K562 (cell line): ENCODE results near the gene CNPY3. TPM values are rescaled to one million over a fixed set of nuclear protein-coding genes. Genes with fewer than 3 reads are reported as not detected.
A peak's percentile ranks its signal among the peaks of the same experiment; 100 is the strongest.

Experiments used
- AFF1 ChIP-seq, 2 experiments: fragments of 450-650 bp; IDR thresholded peaks; 2 replicates each; pipeline ENCODE4 v1.6.1; 2018; ENCODE audit warnings: mild to moderate bottlenecking in 2 of 2, low read depth in 1 of 2; ENCODE audit not compliant: partially characterized antibody in 2 of 2
- BCLAF1 ChIP-seq, 2 experiments: fragments of 450-650 bp in 1 of 2; IDR thresholded peaks; 2 replicates each; pipeline ENCODE4 v1.6.1; 2011 to 2017; ENCODE audit warnings: low read depth in 2 of 2, antibody characterized with exemption in 1 of 2, borderline replicate concordance in 1 of 2, low read length in 1 of 2, mild to moderate bottlenecking in 1 of 2, mixed read lengths in 1 of 2; ENCODE audit not compliant: control insufficient read depth in 1 of 2
- BCOR ChIP-seq: fragments of 450-650 bp; IDR thresholded peaks from 2 replicates; pipeline ENCODE4 v1.6.1; 2016
- CEBPG ChIP-seq, 3 experiments: fragments of 200-800 bp in 1 of 3; sonication (Bioruptor generic) in 1 of 3; sonication (generic) in 1 of 3; formaldehyde crosslinking in 1 of 3; IDR thresholded peaks in 2 of 3; conservative IDR thresholded peaks in 1 of 3; 2 replicates each; pipeline versions ENCODE4 v1.6.1 to v1.8.0; 2016 to 2022; ENCODE audit warnings: missing compliant biosample characterization in 2 of 3, missing genetic modification characterization in 2 of 3, mild to moderate bottlenecking in 1 of 3, missing genetic modification reagents in 1 of 3
- FOS ChIP-seq: IDR thresholded peaks from 3 replicates; pipeline ENCODE4 v1.6.1; 2011; ENCODE audit not compliant: insufficient read length; ENCODE audit errors: extremely low read depth
- HMBOX1 ChIP-seq: sonication (generic); IDR thresholded peaks from 2 replicates; pipeline ENCODE4 v1.6.1; 2016
- KDM1A ChIP-seq, 2 experiments: fragments of 450-650 bp; IDR thresholded peaks; 2 replicates each; pipeline ENCODE4 v1.6.1; 2016; ENCODE audit warnings: mild to moderate bottlenecking in 2 of 2
- MLLT1 ChIP-seq, 2 experiments: fragments of 450-650 bp; IDR thresholded peaks; 2 replicates each; pipeline ENCODE4 v1.6.1; 2016
- SPI1 ChIP-seq: IDR thresholded peaks from 2 replicates; pipeline ENCODE4 v1.6.1; 2011; ENCODE audit warnings: low read depth, low read length, control low read depth, borderline replicate concordance
- TARDBP ChIP-seq: fragments of 450-650 bp; IDR thresholded peaks from 2 replicates; pipeline ENCODE4 v1.6.1; 2016
- UBTF ChIP-seq, 2 experiments: IDR thresholded peaks; 2 replicates each; pipeline ENCODE4 v1.6.1; 2012; ENCODE audit warnings: improper control_type of control experiment in 2 of 2, low read depth in 2 of 2, low read length in 2 of 2, borderline replicate concordance in 1 of 2
- ZNF232 ChIP-seq: sonication (generic); formaldehyde crosslinking; IDR thresholded peaks from 2 replicates; pipeline ENCODE4 v1.8.0; 2022; ENCODE audit warnings: mild to moderate bottlenecking, missing genetic modification reagents
- ZNF316 ChIP-seq: fragments of 450-650 bp; IDR thresholded peaks from 2 replicates; pipeline ENCODE4 v1.6.1; 2016
- polyA plus RNA-seq, 8 experiments: library from polyadenylated mRNA; depleted of rRNA in 4 of 8; stranded (reverse) in 5 of 8; unstranded in 3 of 8; fragments of >200 nt; fragmentation: Nextera tagmentation in 2 of 8; fragmentation: Illumina TruSeq in 1 of 8; extraction: Ambion mirVana in 2 of 8; extraction: Trizol in 1 of 8; gene quantifications; 2 replicates each; pipeline versions ENCODE4 v1.2.1 to v1.2.3, GENCODE V29; 2011 to 2014; ENCODE audit warnings: inconsistent platforms in 1 of 8, missing spikeins in 1 of 8
- total RNA-seq, 7 experiments: library from RNA; depleted of rRNA in 6 of 7; stranded (reverse); fragments of >200 nt in 6 of 7; fragmentation: Illumina TruSeq in 2 of 7; extraction: Trizol in 2 of 7; gene quantifications; 2 replicates each; pipeline versions ENCODE4 v1.2.1 to v1.2.3, GENCODE V29; 2011 to 2021; ENCODE audit warnings: low replicate concordance in 1 of 7

CNPY3 gene
- total and polyA plus RNA-seq, 9 of the 15 experiments (the other 6 are each of a cell fraction or from before 2014, with no cell fraction given), result 2.4 to 37.4 (median 21.2) TPM

GRCh38 chr6:42929821-42930360 lies 611 bp downstream of the CNPY3 start (continued):
- TF ChIP-seq CEBPG (CRISPR knock-in tag; IDR thresholded peaks at IDR 0.05) (0 out of 2 replicates have a peak, but pooled peaks have one; percentile 7), CEBPG (tag; conservative IDR thresholded peaks at IDR 0.05 in 1 of 2, IDR thresholded peaks at IDR 0.05 in 1 of 2) (no peak), ZNF316 (0 out of 2 replicates have a peak, but pooled peaks have one; percentile 4), BCOR (0 out of 2 replicates have a peak, but pooled peaks have one; percentile 5), FOS (peak; percentile 7), AFF1 (IDR thresholded peaks at IDR 0.05; ENCODE audit: low read depth in 1 of 2, partially characterized antibody in 2 of 2) (peak in 1 of 2 experiments; percentile 43), ZNF232 (peak; percentile 35; the same call in 1 of the 2 replicates), MLLT1 (IDR thresholded peaks at IDR 0.05) (peak; percentile 21 to 47; a peak in 2 of 4 replicates), SPI1 (peak; percentile 96), UBTF (IDR thresholded peaks at IDR 0.05; ENCODE audit: borderline replicate concordance in 1 of 2, low read depth in 2 of 2, low read length in 2 of 2) (peak in 1 of 2 experiments; percentile 3; a peak in 1 of 4 replicates), BCLAF1 (IDR thresholded peaks at IDR 0.05; ENCODE audit: borderline replicate concordance in 1 of 2, control insufficient read depth in 1 of 2, low read depth in 2 of 2, low read length in 1 of 2) (no peak), TARDBP (no peak), KDM1A (IDR thresholded peaks at IDR 0.05) (peak; percentile 53 to 64; a peak in 2 of 4 replicates), HMBOX1 (no peak)
